GM18951 (cell line): ENCODE results near the gene MYB.

ENCODE experiments used
- POLR2A ChIP-seq: IDR thresholded peaks from 4 replicates; pipeline ENCODE4 v1.6.1; 2011; ENCODE audit warnings: mild to moderate bottlenecking; ENCODE audit not compliant: insufficient read length, insufficient read depth; ENCODE audit errors: extremely low read depth
- in situ Hi-C: fragments of 300-500 bp; cut with MboI; formaldehyde crosslinking; loops from one replicate; pipeline ENCODE4 v1.12.0; 2022; ENCODE audit warnings: low sequenced_read_pairs, mixed read lengths, inconsistent platforms; ENCODE audit not compliant: unreplicated experiment

The MYB gene

GRCh38 chr6:135266675-135267074, 85.6 kb downstream of the MYB start:
- no peak for TF ChIP-seq POLR2A
- in situ Hi-C loops: no loop called here

DNA sequence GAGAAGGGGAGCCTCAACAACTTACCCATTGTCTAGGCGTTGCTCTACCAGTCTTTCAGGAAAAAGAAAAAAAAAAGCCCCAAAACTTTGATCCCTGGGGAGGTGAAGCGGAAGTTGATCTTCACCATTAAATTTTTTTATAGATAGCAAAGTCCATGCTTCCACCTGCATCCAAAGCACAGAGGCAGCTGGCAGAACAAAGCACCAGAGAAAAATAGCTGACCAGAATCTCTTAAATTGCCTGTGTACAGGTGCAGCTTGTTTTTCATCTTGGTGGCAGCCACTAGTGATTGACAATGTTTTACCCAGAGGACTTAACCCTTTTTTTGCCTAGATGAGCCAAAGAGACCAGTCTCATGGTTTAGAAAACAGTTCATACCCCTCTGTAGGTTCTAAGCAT, 86.0 kb downstream of the MYB start:
- in situ Hi-C loops: no loop called here
- TF ChIP-seq POLR2A: no peak

DNA sequence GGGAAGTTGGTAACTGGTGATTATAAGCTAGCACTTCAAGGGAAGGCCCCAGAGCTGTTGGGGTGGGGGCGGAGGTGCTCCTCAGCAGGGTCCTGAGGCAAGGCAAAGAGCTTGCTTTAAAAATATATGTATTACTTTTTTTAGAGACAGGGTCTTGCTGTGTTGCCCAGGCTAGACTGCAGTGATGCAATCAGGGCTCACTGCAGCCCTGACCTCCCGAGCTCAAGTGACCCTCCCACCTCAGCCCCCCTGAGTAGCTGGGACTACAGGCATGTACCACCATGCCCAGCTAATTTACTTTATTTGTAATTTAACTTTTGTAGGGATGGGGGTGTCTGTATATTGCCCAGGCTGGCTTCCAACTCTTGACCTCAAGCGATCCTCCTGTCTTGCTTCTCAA, 87.2 kb downstream of the MYB start:
- in situ Hi-C loops: no loop called here
- TF ChIP-seq POLR2A: no peak

DNA sequence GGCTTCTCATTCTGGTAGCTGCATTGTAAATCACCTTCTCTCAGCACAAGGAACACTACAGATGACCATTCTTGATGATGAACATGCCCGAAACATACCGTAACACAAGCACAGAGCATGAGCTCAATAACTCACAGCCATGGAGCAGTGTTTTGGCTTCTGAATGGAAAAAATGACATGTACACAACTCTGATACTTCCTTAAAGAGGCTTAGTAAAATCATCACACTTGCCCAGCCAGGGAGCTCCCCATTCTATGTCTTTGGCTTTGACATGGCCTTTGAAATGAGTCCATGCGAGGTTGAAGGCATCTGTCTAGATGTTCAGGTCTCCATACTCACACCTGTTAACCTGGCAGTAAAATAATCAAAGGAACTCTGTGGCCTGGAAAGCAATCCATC, 87.6 kb downstream of the MYB start:
- TF ChIP-seq POLR2A: no peak
- in situ Hi-C loops: no loop called here
